ENCODE results near the gene CCDC122. TPM values are rescaled to one million over a fixed set of nuclear protein-coding genes. Genes with fewer than 3 reads are reported as not detected.

Gene CCDC122
- total and polyA plus RNA-seq, 2 of the 8 experiments (the other 6 are each of a cell fraction or from before 2014, with no cell fraction given): 2.9 to 5.8 TPM

DNA sequence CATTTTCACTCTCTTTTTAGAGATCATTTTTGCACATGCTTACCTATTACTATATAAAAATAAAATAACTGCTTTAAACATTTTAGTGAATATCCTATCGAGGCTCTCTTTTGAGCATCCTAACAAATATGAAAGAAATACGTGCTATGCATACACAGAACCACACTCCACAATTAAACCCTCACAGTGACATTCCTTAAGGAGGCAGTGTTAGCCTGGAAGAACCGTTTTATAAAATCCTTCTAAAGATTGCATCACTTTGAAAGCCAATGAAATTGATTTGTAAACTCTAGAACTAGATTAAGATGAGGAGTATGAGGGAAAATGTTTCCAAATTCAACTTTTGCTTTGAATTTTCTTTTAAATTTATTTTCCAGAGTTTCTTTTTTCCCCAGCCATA lies 81.7 kb downstream of the CCDC122 start (continued):
- TF ChIP-seq, protein P1, sequence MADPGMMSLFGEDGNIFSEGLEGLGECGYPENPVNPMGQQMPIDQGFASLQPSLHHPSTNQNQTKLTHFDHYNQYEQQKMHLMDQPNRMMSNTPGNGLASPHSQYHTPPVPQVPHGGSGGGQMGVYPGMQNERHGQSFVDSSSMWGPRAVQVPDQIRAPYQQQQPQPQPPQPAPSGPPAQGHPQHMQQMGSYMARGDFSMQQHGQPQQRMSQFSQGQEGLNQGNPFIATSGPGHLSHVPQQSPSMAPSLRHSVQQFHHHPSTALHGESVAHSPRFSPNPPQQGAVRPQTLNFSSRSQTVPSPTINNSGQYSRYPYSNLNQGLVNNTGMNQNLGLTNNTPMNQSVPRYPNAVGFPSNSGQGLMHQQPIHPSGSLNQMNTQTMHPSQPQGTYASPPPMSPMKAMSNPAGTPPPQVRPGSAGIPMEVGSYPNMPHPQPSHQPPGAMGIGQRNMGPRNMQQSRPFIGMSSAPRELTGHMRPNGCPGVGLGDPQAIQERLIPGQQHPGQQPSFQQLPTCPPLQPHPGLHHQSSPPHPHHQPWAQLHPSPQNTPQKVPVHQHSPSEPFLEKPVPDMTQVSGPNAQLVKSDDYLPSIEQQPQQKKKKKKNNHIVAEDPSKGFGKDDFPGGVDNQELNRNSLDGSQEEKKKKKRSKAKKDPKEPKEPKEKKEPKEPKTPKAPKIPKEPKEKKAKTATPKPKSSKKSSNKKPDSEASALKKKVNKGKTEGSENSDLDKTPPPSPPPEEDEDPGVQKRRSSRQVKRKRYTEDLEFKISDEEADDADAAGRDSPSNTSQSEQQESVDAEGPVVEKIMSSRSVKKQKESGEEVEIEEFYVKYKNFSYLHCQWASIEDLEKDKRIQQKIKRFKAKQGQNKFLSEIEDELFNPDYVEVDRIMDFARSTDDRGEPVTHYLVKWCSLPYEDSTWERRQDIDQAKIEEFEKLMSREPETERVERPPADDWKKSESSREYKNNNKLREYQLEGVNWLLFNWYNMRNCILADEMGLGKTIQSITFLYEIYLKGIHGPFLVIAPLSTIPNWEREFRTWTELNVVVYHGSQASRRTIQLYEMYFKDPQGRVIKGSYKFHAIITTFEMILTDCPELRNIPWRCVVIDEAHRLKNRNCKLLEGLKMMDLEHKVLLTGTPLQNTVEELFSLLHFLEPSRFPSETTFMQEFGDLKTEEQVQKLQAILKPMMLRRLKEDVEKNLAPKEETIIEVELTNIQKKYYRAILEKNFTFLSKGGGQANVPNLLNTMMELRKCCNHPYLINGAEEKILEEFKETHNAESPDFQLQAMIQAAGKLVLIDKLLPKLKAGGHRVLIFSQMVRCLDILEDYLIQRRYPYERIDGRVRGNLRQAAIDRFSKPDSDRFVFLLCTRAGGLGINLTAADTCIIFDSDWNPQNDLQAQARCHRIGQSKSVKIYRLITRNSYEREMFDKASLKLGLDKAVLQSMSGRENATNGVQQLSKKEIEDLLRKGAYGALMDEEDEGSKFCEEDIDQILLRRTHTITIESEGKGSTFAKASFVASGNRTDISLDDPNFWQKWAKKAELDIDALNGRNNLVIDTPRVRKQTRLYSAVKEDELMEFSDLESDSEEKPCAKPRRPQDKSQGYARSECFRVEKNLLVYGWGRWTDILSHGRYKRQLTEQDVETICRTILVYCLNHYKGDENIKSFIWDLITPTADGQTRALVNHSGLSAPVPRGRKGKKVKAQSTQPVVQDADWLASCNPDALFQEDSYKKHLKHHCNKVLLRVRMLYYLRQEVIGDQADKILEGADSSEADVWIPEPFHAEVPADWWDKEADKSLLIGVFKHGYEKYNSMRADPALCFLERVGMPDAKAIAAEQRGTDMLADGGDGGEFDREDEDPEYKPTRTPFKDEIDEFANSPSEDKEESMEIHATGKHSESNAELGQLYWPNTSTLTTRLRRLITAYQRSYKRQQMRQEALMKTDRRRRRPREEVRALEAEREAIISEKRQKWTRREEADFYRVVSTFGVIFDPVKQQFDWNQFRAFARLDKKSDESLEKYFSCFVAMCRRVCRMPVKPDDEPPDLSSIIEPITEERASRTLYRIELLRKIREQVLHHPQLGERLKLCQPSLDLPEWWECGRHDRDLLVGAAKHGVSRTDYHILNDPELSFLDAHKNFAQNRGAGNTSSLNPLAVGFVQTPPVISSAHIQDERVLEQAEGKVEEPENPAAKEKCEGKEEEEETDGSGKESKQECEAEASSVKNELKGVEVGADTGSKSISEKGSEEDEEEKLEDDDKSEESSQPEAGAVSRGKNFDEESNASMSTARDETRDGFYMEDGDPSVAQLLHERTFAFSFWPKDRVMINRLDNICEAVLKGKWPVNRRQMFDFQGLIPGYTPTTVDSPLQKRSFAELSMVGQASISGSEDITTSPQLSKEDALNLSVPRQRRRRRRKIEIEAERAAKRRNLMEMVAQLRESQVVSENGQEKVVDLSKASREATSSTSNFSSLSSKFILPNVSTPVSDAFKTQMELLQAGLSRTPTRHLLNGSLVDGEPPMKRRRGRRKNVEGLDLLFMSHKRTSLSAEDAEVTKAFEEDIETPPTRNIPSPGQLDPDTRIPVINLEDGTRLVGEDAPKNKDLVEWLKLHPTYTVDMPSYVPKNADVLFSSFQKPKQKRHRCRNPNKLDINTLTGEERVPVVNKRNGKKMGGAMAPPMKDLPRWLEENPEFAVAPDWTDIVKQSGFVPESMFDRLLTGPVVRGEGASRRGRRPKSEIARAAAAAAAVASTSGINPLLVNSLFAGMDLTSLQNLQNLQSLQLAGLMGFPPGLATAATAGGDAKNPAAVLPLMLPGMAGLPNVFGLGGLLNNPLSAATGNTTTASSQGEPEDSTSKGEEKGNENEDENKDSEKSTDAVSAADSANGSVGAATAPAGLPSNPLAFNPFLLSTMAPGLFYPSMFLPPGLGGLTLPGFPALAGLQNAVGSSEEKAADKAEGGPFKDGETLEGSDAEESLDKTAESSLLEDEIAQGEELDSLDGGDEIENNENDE (IDR thresholded peaks at IDR 0.05; ENCODE audit: insufficient replicate concordance, low read length): no peak
- no peak for TF ChIP-seq SUZ12 (IDR thresholded peaks at IDR 0.05; ENCODE audit: low read length)
- TF ChIP-seq BACH1 (IDR thresholded peaks at IDR 0.05; ENCODE audit: low read length): no peak
- no peak for TF ChIP-seq KDM5A (IDR thresholded peaks at IDR 0.05; ENCODE audit: low read length)
- TF ChIP-seq, protein P2, sequence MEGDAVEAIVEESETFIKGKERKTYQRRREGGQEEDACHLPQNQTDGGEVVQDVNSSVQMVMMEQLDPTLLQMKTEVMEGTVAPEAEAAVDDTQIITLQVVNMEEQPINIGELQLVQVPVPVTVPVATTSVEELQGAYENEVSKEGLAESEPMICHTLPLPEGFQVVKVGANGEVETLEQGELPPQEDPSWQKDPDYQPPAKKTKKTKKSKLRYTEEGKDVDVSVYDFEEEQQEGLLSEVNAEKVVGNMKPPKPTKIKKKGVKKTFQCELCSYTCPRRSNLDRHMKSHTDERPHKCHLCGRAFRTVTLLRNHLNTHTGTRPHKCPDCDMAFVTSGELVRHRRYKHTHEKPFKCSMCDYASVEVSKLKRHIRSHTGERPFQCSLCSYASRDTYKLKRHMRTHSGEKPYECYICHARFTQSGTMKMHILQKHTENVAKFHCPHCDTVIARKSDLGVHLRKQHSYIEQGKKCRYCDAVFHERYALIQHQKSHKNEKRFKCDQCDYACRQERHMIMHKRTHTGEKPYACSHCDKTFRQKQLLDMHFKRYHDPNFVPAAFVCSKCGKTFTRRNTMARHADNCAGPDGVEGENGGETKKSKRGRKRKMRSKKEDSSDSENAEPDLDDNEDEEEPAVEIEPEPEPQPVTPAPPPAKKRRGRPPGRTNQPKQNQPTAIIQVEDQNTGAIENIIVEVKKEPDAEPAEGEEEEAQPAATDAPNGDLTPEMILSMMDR (IDR thresholded peaks at IDR 0.05; ENCODE audit: control extremely low read depth in 1 of 3, insufficient read depth in 1 of 3, low read depth in 1 of 3, low read length in 3 of 3): peak in 1 of 3 experiments; percentile 7; a peak in 1 of 4 replicates
- no peak for TF ChIP-seq NRF1 (IDR thresholded peaks at IDR 0.05; ENCODE audit: low read depth, low read length)
- no peak for TF ChIP-seq SP4 (IDR thresholded peaks at IDR 0.05; ENCODE audit: low read length)
- TF ChIP-seq RFX5 (IDR thresholded peaks at IDR 0.05; ENCODE audit: borderline replicate concordance, low read depth, low read length): no peak
- TF ChIP-seq GTF2F1 (IDR thresholded peaks at IDR 0.05; ENCODE audit: borderline replicate concordance, low read depth, low read length): no peak
- TF ChIP-seq YY1 (IDR thresholded peaks at IDR 0.05; ENCODE audit: low read depth, low read length): no peak
